ENCODE data around the gene PLEKHA7.
"Not testable (repeated sequence)": the region's sequence is repeated elsewhere in the genome, so short reads cannot be mapped to it uniquely, and the experiment has no call there.

The PLEKHA7 gene

DNA sequence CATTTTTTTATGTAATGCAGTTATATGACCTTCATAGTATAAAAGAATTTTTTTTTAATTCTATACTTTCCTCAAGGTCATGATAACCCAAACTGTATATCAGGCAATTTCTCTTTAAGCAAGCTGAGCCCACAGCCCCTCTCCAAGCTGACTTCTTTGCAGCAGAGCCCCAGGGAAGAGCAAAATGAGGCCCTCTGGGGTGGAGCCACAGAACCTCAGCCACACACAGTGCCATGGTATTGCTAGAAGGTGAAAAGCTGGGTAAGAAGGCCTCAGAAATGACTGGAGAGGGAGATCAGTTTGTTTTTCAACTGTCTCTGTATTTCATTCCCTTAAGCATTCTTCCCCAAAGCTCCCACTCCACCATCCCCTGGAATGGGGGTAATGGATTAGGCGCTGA, 108.8 kb downstream of the PLEKHA7 start:
- TF ChIP-seq BACH2 (CRISPR knock-in tag; IDR thresholded peaks at IDR 0.05; ENCODE audit: borderline replicate concordance) (no peak), OSR1 (CRISPR knock-in tag; IDR thresholded peaks at IDR 0.05) (no peak), RARB (CRISPR knock-in tag; IDR thresholded peaks at IDR 0.05) (no peak), ARNTL (CRISPR knock-in tag; IDR thresholded peaks at IDR 0.05; ENCODE audit: borderline replicate concordance, low read depth) (no peak), GLIS3 (CRISPR knock-in tag; IDR thresholded peaks at IDR 0.05) (no peak), SNAI2 (CRISPR knock-in tag; IDR thresholded peaks at IDR 0.05) (no peak)
- TF ChIP-seq, protein P1, sequence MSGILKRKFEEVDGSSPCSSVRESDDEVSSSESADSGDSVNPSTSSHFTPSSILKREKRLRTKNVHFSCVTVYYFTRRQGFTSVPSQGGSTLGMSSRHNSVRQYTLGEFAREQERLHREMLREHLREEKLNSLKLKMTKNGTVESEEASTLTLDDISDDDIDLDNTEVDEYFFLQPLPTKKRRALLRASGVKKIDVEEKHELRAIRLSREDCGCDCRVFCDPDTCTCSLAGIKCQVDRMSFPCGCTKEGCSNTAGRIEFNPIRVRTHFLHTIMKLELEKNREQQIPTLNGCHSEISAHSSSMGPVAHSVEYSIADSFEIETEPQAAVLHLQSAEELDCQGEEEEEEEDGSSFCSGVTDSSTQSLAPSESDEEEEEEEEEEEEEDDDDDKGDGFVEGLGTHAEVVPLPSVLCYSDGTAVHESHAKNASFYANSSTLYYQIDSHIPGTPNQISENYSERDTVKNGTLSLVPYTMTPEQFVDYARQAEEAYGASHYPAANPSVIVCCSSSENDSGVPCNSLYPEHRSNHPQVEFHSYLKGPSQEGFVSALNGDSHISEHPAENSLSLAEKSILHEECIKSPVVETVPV (CRISPR knock-in tag; IDR thresholded peaks at IDR 0.05): no peak
- TF ChIP-seq, protein P2, sequence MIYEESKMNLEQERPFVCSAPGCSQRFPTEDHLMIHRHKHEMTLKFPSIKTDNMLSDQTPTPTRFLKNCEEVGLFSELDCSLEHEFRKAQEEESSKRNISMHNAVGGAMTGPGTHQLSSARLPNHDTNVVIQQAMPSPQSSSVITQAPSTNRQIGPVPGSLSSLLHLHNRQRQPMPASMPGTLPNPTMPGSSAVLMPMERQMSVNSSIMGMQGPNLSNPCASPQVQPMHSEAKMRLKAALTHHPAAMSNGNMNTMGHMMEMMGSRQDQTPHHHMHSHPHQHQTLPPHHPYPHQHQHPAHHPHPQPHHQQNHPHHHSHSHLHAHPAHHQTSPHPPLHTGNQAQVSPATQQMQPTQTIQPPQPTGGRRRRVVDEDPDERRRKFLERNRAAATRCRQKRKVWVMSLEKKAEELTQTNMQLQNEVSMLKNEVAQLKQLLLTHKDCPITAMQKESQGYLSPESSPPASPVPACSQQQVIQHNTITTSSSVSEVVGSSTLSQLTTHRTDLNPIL (CRISPR knock-in tag; IDR thresholded peaks at IDR 0.05; ENCODE audit: low read depth): no peak
- no peak for ATAC-seq

DNA sequence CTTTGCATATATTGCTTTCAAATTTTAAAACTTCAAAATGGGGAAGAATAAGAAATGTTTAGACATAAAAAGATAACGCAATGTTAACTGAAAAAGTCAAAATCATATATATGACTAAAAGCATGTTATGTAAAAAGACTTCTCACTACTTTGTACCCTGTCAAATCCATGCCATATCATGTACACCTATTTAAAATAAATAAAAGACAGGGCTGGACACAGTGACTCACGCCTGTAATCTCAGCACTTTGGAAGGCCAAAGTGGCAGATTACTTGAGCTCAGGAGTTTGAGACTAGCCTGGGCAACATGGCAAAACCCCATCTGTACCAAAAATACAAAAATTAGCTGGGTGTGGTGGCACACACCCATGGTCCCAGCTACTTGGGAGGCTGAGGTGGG, 109.5 kb downstream of the PLEKHA7 start:
- ATAC-seq: not testable (repeated sequence)

DNA sequence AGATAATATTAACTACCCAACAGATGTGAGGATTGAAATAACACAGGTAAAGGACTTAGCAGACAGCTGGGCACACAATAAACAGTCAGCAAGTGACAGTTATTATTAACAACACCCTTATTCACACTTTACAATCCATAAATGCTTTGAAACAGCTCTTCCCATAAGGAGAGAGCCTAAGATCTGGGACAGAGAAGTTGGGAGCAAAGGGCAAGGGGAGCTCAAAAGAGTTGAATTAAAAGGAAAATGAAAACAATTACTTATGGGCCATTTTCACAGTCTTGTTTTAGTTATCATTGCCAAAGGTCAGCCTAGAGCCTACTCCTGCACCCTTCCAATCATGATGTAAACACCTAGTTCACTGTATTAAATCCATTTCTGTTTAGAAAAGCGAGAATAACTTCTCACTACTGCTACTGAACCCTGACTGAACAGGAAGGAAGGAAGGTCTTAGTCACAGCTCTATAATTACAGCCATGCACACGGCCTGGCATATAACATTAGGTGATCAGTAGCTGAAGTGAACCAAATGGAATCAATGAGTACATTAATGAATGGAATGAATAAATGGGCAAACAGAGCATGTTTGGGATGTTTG, 111.3 kb downstream of the PLEKHA7 start:
- no peak for TF ChIP-seq ESRRG (CRISPR knock-in tag; IDR thresholded peaks at IDR 0.05)
- TF ChIP-seq, protein P3, sequence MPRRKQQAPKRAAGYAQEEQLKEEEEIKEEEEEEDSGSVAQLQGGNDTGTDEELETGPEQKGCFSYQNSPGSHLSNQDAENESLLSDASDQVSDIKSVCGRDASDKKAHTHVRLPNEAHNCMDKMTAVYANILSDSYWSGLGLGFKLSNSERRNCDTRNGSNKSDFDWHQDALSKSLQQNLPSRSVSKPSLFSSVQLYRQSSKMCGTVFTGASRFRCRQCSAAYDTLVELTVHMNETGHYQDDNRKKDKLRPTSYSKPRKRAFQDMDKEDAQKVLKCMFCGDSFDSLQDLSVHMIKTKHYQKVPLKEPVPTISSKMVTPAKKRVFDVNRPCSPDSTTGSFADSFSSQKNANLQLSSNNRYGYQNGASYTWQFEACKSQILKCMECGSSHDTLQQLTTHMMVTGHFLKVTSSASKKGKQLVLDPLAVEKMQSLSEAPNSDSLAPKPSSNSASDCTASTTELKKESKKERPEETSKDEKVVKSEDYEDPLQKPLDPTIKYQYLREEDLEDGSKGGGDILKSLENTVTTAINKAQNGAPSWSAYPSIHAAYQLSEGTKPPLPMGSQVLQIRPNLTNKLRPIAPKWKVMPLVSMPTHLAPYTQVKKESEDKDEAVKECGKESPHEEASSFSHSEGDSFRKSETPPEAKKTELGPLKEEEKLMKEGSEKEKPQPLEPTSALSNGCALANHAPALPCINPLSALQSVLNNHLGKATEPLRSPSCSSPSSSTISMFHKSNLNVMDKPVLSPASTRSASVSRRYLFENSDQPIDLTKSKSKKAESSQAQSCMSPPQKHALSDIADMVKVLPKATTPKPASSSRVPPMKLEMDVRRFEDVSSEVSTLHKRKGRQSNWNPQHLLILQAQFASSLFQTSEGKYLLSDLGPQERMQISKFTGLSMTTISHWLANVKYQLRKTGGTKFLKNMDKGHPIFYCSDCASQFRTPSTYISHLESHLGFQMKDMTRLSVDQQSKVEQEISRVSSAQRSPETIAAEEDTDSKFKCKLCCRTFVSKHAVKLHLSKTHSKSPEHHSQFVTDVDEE (CRISPR knock-in tag; IDR thresholded peaks at IDR 0.05): no peak
- no peak for TF ChIP-seq ZNF70 (CRISPR knock-in tag; IDR thresholded peaks at IDR 0.05)
- TF ChIP-seq CSDC2 (CRISPR knock-in tag; IDR thresholded peaks at IDR 0.05): no peak
- no peak for TF ChIP-seq ZFP3 (CRISPR knock-in tag; IDR thresholded peaks at IDR 0.05)
- no peak for TF ChIP-seq OSR1 (CRISPR knock-in tag; IDR thresholded peaks at IDR 0.05)
- TF ChIP-seq ISL1 (CRISPR knock-in tag; IDR thresholded peaks at IDR 0.05): no peak
- no peak for TF ChIP-seq BACH2 (CRISPR knock-in tag; IDR thresholded peaks at IDR 0.05; ENCODE audit: borderline replicate concordance)
- no peak for TF ChIP-seq PPARA (CRISPR knock-in tag; IDR thresholded peaks at IDR 0.05; ENCODE audit: borderline replicate concordance)
- no peak for TF ChIP-seq TOX (CRISPR knock-in tag; IDR thresholded peaks at IDR 0.05; ENCODE audit: borderline replicate concordance)
- TF ChIP-seq, protein P1 (CRISPR knock-in tag; IDR thresholded peaks at IDR 0.05): no peak
- TF ChIP-seq GLIS3 (CRISPR knock-in tag; IDR thresholded peaks at IDR 0.05): no peak
- TF ChIP-seq, protein P4, sequence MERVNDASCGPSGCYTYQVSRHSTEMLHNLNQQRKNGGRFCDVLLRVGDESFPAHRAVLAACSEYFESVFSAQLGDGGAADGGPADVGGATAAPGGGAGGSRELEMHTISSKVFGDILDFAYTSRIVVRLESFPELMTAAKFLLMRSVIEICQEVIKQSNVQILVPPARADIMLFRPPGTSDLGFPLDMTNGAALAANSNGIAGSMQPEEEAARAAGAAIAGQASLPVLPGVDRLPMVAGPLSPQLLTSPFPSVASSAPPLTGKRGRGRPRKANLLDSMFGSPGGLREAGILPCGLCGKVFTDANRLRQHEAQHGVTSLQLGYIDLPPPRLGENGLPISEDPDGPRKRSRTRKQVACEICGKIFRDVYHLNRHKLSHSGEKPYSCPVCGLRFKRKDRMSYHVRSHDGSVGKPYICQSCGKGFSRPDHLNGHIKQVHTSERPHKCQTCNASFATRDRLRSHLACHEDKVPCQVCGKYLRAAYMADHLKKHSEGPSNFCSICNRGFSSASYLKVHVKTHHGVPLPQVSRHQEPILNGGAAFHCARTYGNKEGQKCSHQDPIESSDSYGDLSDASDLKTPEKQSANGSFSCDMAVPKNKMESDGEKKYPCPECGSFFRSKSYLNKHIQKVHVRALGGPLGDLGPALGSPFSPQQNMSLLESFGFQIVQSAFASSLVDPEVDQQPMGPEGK (CRISPR knock-in tag; IDR thresholded peaks at IDR 0.05; ENCODE audit: borderline replicate concordance): no peak
- TF ChIP-seq TCF4 (CRISPR knock-in tag; IDR thresholded peaks at IDR 0.05; ENCODE audit: borderline replicate concordance): no peak
- TF ChIP-seq ZC3H10 (CRISPR knock-in tag; IDR thresholded peaks at IDR 0.05): no peak
- TF ChIP-seq ZNF8 (CRISPR knock-in tag; IDR thresholded peaks at IDR 0.05): no peak
- no peak for TF ChIP-seq ZNF565 (CRISPR knock-in tag; conservative IDR thresholded peaks at IDR 0.05; ENCODE audit: low read depth)
- no peak for ATAC-seq

Data from SK-N-SH treated with all-trans-retinoic acid at 6 μM for 48 hours (cell line).